Cardiac muscle cell (in vitro differentiated cells and primary cell): ENCODE data around the gene PACS1. TPM values are rescaled to one million over a fixed set of nuclear protein-coding genes. Genes with fewer than 3 reads are reported as not detected.
A peak's percentile ranks its signal among the peaks of the same experiment; 100 is the strongest.

Source experiments
- DNase-seq, 2 donors: peaks; one replicate each; pipeline versions ENCODE4 v3.0.0 to v3.0.0-alpha.2; 2010 to 2017; ENCODE audit warnings: low read depth in 1 of 2, low spot score in 1 of 2
- H3K27ac ChIP-seq: fragments of 200-600 bp; sonication (generic); 2 replicates; pipeline ENCODE4 v1.5.1; 2016
- H3K27me3 ChIP-seq: fragments of 200-600 bp; sonication (generic); 2 replicates; pipeline ENCODE4 v1.6.0; 2016; ENCODE audit warnings: control low read depth
- H3K36me3 ChIP-seq: fragments of 200-600 bp; sonication (generic); 2 replicates; pipeline ENCODE4 v1.5.1; 2016; ENCODE audit warnings: control low read depth
- H3K4me1 ChIP-seq: fragments of 200-600 bp; sonication (generic); 2 replicates; pipeline ENCODE4 v1.8.1; 2017; ENCODE audit warnings: low read depth, mild to moderate bottlenecking, mixed run types
- H3K4me3 ChIP-seq: fragments of 200-600 bp; sonication (generic); 2 replicates; pipeline ENCODE4 v1.5.1; 2016; ENCODE audit warnings: mild to moderate bottlenecking
- H3K9me3 ChIP-seq: fragments of 200-600 bp; sonication (generic); 2 replicates; pipeline ENCODE4 v1.5.1; 2017; ENCODE audit warnings: low read depth, mild to moderate bottlenecking, control low read depth
- CTCF ChIP-seq: IDR thresholded peaks from 2 replicates; pipeline ENCODE4 v1.5.1; 2012; ENCODE audit warnings: low read depth, mild to moderate bottlenecking, low read length
- polyA plus RNA-seq: library from polyadenylated mRNA; unstranded; fragments of >200 nt; fragmentation: Nextera tagmentation; extraction: Ambion mirVana; gene quantifications from 2 replicates; pipeline ENCODE4 v1.2.1, GENCODE V29; 2016
- total RNA-seq: library from RNA; depleted of rRNA; stranded (reverse); fragments of >200 nt; gene quantifications from 2 replicates; pipeline ENCODE4 v1.2.3, GENCODE V29; 2016

Gene PACS1
- total and polyA plus RNA-seq, 2 experiments from 2014 or later: 61.6 to 62.1 TPM

GRCh38 chr11:66042227-66042995 is 27.7 kb upstream of the PACS1 start:
- H3K9me3 ChIP-seq: no peaks in the 10 kb centered on the region
- H3K36me3 ChIP-seq: no peaks in the 10 kb centered on the region
- H3K27ac ChIP-seq: no peak overlapping the region
- H3K4me3 ChIP-seq: no peak overlapping the region
- DNase-seq: no peak
- TF ChIP-seq CTCF: no peak
- H3K27me3 ChIP-seq: no peaks in the 10 kb centered on the region
- H3K4me1 ChIP-seq: no peaks in the 10 kb centered on the region

- no peak for TF ChIP-seq CTCF
- Histone ChIP-seq H3K27ac (no peak overlapping the region), H3K4me1 (peaks cover 4% of the 10 kb centered on the region), H3K36me3 (no peaks in the 10 kb centered on the region), H3K27me3 (no peaks in the 10 kb centered on the region), H3K9me3 (no peaks in the 10 kb centered on the region), H3K4me3 (no peak overlapping the region)
- no peak for DNase-seq
Measured at GRCh38 chr11:66042996-66043906, 26.8 kb upstream of the PACS1 start.

GRCh38 chr11:66044757-66045156 is 25.3 kb upstream of the PACS1 start:
- no peak overlapping the region for H3K27ac ChIP-seq
- H3K36me3 ChIP-seq: no peaks in the 10 kb centered on the region
- no peak overlapping the region for H3K4me3 ChIP-seq
- H3K4me1 ChIP-seq: peaks cover 9% of the 10 kb centered on the region
- no peaks in the 10 kb centered on the region for H3K9me3 ChIP-seq
- no peak for TF ChIP-seq CTCF
- no peak for DNase-seq
- H3K27me3 ChIP-seq: no peaks in the 10 kb centered on the region

GRCh38 chr11:66045177-66045639 is 24.9 kb upstream of the PACS1 start:
- DNase-seq: peak; percentile 83 to 92
- TF ChIP-seq CTCF: peak; percentile 95
- H3K4me3 ChIP-seq: no peak overlapping the region

GRCh38 chr11:66046901-66047300 is 23.2 kb upstream of the PACS1 start:
- Histone ChIP-seq H3K27ac (no peak overlapping the region), H3K4me3 (no peak overlapping the region), H3K4me1 (peaks cover 19% of the 10 kb centered on the region), H3K36me3 (no peaks in the 10 kb centered on the region), H3K9me3 (no peaks in the 10 kb centered on the region), H3K27me3 (no peaks in the 10 kb centered on the region)
- no peak for DNase-seq
- no peak for TF ChIP-seq CTCF

More at GRCh38 chr11:66045177-66045639, 24.9 kb upstream of the PACS1 start:
- H3K27ac ChIP-seq: no peak overlapping the region
- H3K9me3 ChIP-seq: no peaks in the 10 kb centered on the region
- no peaks in the 10 kb centered on the region for H3K36me3 ChIP-seq
- no peaks in the 10 kb centered on the region for H3K27me3 ChIP-seq
- peaks cover 9% of the 10 kb centered on the region for H3K4me1 ChIP-seq
